Colonic mucosa (tissue), 4 donors: ENCODE results near the gene UNC13B. TPM values are rescaled to one million over a fixed set of nuclear protein-coding genes. Genes with fewer than 3 reads are reported as not detected.
"Not testable (repeated sequence)": the region's sequence is repeated elsewhere in the genome, so short reads cannot be mapped to it uniquely, and the experiment has no call there.

Source experiments
- DNase-seq: peaks from one replicate; pipeline ENCODE4 v3.0.0-alpha.2; 2020
- H3K27ac ChIP-seq: fragments of 200-600 bp; one replicate; pipeline ENCODE4 v1.8.0; 2021
- H3K27me3 ChIP-seq: fragments of 200-600 bp; one replicate; pipeline ENCODE4 v1.8.0; 2021
- H3K36me3 ChIP-seq: fragments of 200-600 bp; one replicate; pipeline ENCODE4 v1.8.0; 2021
- H3K4me1 ChIP-seq: fragments of 200-600 bp; one replicate; pipeline ENCODE4 v1.8.0; 2021; ENCODE audit warnings: mild to moderate bottlenecking
- H3K4me3 ChIP-seq: fragments of 200-600 bp; one replicate; pipeline ENCODE4 v1.8.0; 2021
- H3K9ac ChIP-seq, 2 donors: one replicate each; pipeline ENCODE4 v1.7.0; 2013; ENCODE audit warnings: control low read depth in 2 of 2, low read depth in 2 of 2, low read length in 2 of 2
- H3K9me3 ChIP-seq: fragments of 200-600 bp; one replicate; pipeline ENCODE4 v1.8.0; 2021
- CTCF ChIP-seq: fragments of 200-600 bp; IDR thresholded peaks from one replicate; pipeline ENCODE4 v1.8.0; 2022; ENCODE audit warnings: antibody characterized with exemption, mild to moderate bottlenecking
- intact Hi-C: fragments of 100-400 bp; cut with DNase I; formaldehyde crosslinking; loops from one replicate; pipeline ENCODE4 v1.14.1; 2022
- total RNA-seq, 2 donors: library from RNA; stranded (reverse); fragmentation: NEBNext Ultra II Directional in 1 of 2; extraction: Animal tissue kit (Norgen Biotek cat#: 25700) in 1 of 2; gene quantifications; one replicate each; pipeline ENCODE4 v1.2.1, GENCODE V29; 2021
- donor health status: healthy.
- donor health status: DM: no; HTN: no; CAD: no.
- donor health status: DM: no; HTN: no; CAD: no.

UNC13B gene
- total RNA-seq, 2 donors from 2014 or later = 43.6 to 56.1 TPM

- no peak for TF ChIP-seq CTCF
- DNase-seq = no peak
- Histone ChIP-seq H3K9ac (no peak overlapping the region), H3K27ac (no peak overlapping the region), H3K4me3 (no peak overlapping the region), H3K4me1 (peaks cover 3% of the 10 kb centered on the region), H3K27me3 (no peaks in the 10 kb centered on the region), H3K36me3 (no peaks in the 10 kb centered on the region), H3K9me3 (no peaks in the 10 kb centered on the region)
- intact Hi-C loops = no loop called here
These were observed 3.1 kb upstream of the UNC13B start for GRCh38 chr9:35158501-35159280.

- H3K9me3 ChIP-seq = no peaks in the 10 kb centered on the region
- intact Hi-C loops = no loop called here
- peak overlapping the region; percentile 87 for H3K27ac ChIP-seq
- no peak for TF ChIP-seq CTCF
- H3K9ac ChIP-seq = peak overlapping the region; percentile 56 to 80
- peaks cover 3% of the 10 kb centered on the region for H3K4me1 ChIP-seq
- no peak for DNase-seq
- H3K27me3 ChIP-seq = no peaks in the 10 kb centered on the region
- H3K36me3 ChIP-seq = no peaks in the 10 kb centered on the region
- peak overlapping the region; percentile 64 for H3K4me3 ChIP-seq
These were observed 951 bp downstream of the UNC13B start for GRCh38 chr9:35162605-35163315.

- no peak overlapping the region for H3K27ac ChIP-seq
- DNase-seq = no peak
- H3K9ac ChIP-seq = peak overlapping the region in 1 of 2 donors; percentile 56
- TF ChIP-seq CTCF = no peak
- intact Hi-C loops = no loop called here
- H3K9me3 ChIP-seq = no peaks in the 10 kb centered on the region
- peak overlapping the region; percentile 64 for H3K4me3 ChIP-seq
- no peaks in the 10 kb centered on the region for H3K27me3 ChIP-seq
- H3K36me3 ChIP-seq = no peaks in the 10 kb centered on the region
- peaks cover 3% of the 10 kb centered on the region for H3K4me1 ChIP-seq
These were observed 1.6 kb downstream of the UNC13B start for GRCh38 chr9:35163413-35163812.

GRCh38 chr9:35164711-35165110, 2.9 kb downstream of the UNC13B start:
- H3K27ac ChIP-seq = no peak overlapping the region
- peaks cover 3% of the 10 kb centered on the region for H3K4me1 ChIP-seq
- H3K9ac ChIP-seq = no peak overlapping the region
- no peaks in the 10 kb centered on the region for H3K27me3 ChIP-seq
- intact Hi-C loops = no loop called here
- DNase-seq = no peak
- H3K36me3 ChIP-seq = no peaks in the 10 kb centered on the region
- no peak overlapping the region for H3K4me3 ChIP-seq
- TF ChIP-seq CTCF = no peak
- H3K9me3 ChIP-seq = no peaks in the 10 kb centered on the region

GRCh38 chr9:35167429-35167828, 5.6 kb downstream of the UNC13B start:
- H3K4me3 ChIP-seq, H3K9ac ChIP-seq, DNase-seq, H3K27ac ChIP-seq, intact Hi-C loops, H3K36me3 ChIP-seq, H3K4me1 ChIP-seq, H3K9me3 ChIP-seq, H3K27me3 ChIP-seq: not testable (repeated sequence)

- no peak for TF ChIP-seq CTCF
- no peak for DNase-seq
- H3K9ac ChIP-seq = no peak overlapping the region
- H3K36me3 ChIP-seq = no peaks in the 10 kb centered on the region
- H3K27ac ChIP-seq = no peak overlapping the region
- H3K9me3 ChIP-seq = no peaks in the 10 kb centered on the region
- intact Hi-C loops = no loop called here
- no peaks in the 10 kb centered on the region for H3K27me3 ChIP-seq
- no peak overlapping the region for H3K4me3 ChIP-seq
- no peaks in the 10 kb centered on the region for H3K4me1 ChIP-seq
These were observed 7.2 kb downstream of the UNC13B start for GRCh38 chr9:35168963-35169362.
